ENCODE data around the gene ROR2.

The ROR2 gene

DNA sequence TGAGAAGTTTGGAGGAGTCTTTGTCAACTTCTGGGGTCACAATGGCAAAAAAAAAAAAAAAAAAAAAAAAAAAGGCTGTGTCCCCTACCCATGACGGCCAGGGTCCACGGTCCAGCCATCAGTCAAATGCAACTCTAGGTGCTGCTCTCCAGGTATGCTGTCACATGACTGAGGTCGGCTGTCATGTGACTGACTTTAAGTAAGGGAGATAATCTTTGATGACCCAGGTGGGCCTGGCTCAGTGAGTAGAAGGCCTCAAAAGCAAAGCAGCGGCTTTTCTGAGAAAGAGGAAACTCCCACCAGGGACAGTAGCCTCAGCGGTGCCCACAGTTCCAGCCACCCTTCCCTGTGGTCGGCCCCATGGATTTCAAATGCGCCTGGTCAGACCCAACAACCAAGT, 117.7 kb downstream of the ROR2 start:
- Histone ChIP-seq H2BK5ac (ENCODE audit: low read length) (no peak overlapping the region), H3K4me3 (ENCODE audit: low read length in 2 of 2) (no peak overlapping the region), H2AK5ac (ENCODE audit: low read depth, low read length) (no peak overlapping the region), H3K9me3 (replicated peaks in 1 of 2; ENCODE audit: control insufficient read depth in 2 of 2, insufficient read depth in 1 of 2, low read depth in 1 of 2, low read length in 2 of 2) (no peaks in the 10 kb centered on the region), H2BK120ac (ENCODE audit: low read depth, low read length) (no peak overlapping the region), H2AFZ (ENCODE audit: low read length) (no peak overlapping the region), H3K27me3 (ENCODE audit: control insufficient read depth in 3 of 3, insufficient read depth in 3 of 3, low read depth in 1 of 3, low read length in 3 of 3) (no peaks in the 10 kb centered on the region), H3K18ac (ENCODE audit: low read length) (no peak overlapping the region), H2BK15ac (ENCODE audit: low read length) (no peak overlapping the region), H3K27ac (replicated peaks; ENCODE audit: low read length) (no peak overlapping the region), H3K4me1 (ENCODE audit: control insufficient read depth in 2 of 2, insufficient read depth in 1 of 2, low read depth in 1 of 2, low read length in 2 of 2) (peaks cover 17 to 25% of the 10 kb centered on the region in 2 donors), H4K91ac (ENCODE audit: low read depth, low read length, poor library complexity) (no peak overlapping the region), H3K79me1 (ENCODE audit: low read depth, low read length) (peaks cover 6% of the 10 kb centered on the region), H3K4me2 (ENCODE audit: insufficient read depth, low read length, poor library complexity, severe bottlenecking) (no peak overlapping the region), H3K23ac (ENCODE audit: low read depth, low read length, poor library complexity) (no peak overlapping the region), H3K14ac (ENCODE audit: low read length) (no peak overlapping the region), H3K36me3 (replicated peaks in 1 of 2; ENCODE audit: control insufficient read depth in 2 of 2, insufficient read depth in 2 of 2, low read length in 2 of 2) (no peaks in the 10 kb centered on the region), H2BK12ac (ENCODE audit: low read length) (no peak overlapping the region), H4K8ac (ENCODE audit: low read depth, low read length) (no peak overlapping the region), H3K4ac (ENCODE audit: low read length) (no peak overlapping the region), H3K9ac (ENCODE audit: low read depth, low read length, poor library complexity) (no peak overlapping the region)
- no CpG with 5 or more reads among the region's 7 CpGs for WGBS, 2 donors (ENCODE audit: extremely low coverage in 2 of 2, insufficient read length in 2 of 2, insufficient replicate concordance in 1 of 2)
- no peak for DNase-seq (ENCODE audit: low spot score)

- H4K8ac ChIP-seq (ENCODE audit: low read depth, low read length): no peak overlapping the region
- no peak overlapping the region for H2BK120ac ChIP-seq (ENCODE audit: low read depth, low read length)
- no peak overlapping the region for H2BK15ac ChIP-seq (ENCODE audit: low read length)
- H3K36me3 ChIP-seq (replicated peaks in 1 of 2; ENCODE audit: control insufficient read depth in 2 of 2, insufficient read depth in 2 of 2, low read length in 2 of 2): peaks cover 0 to 4% of the 10 kb centered on the region in 2 donors
- no peak overlapping the region for H3K23ac ChIP-seq (ENCODE audit: low read depth, low read length, poor library complexity)
- no peak overlapping the region for H2AFZ ChIP-seq (ENCODE audit: low read length)
- H2BK12ac ChIP-seq (ENCODE audit: low read length): no peak overlapping the region
- no peak overlapping the region for H3K14ac ChIP-seq (ENCODE audit: low read length)
- DNase-seq (ENCODE audit: low spot score): no peak
- H3K4ac ChIP-seq (ENCODE audit: low read length): no peak overlapping the region
- H3K18ac ChIP-seq (ENCODE audit: low read length): no peak overlapping the region
- H2BK5ac ChIP-seq (ENCODE audit: low read length): no peak overlapping the region
- H3K27ac ChIP-seq (replicated peaks; ENCODE audit: low read length): no peak overlapping the region
- H3K4me2 ChIP-seq (ENCODE audit: insufficient read depth, low read length, poor library complexity, severe bottlenecking): no peak overlapping the region
- peaks cover 7% of the 10 kb centered on the region for H3K79me1 ChIP-seq (ENCODE audit: low read depth, low read length)
- no peak overlapping the region for H3K4me3 ChIP-seq (ENCODE audit: low read length in 2 of 2)
- H4K91ac ChIP-seq (ENCODE audit: low read depth, low read length, poor library complexity): no peak overlapping the region
- no CpG with 5 or more reads among the region's 8 CpGs for WGBS, 2 donors (ENCODE audit: extremely low coverage in 2 of 2, insufficient read length in 2 of 2, insufficient replicate concordance in 1 of 2)
- no peak overlapping the region for H3K9ac ChIP-seq (ENCODE audit: low read depth, low read length, poor library complexity)
- H3K27me3 ChIP-seq (ENCODE audit: control insufficient read depth in 3 of 3, insufficient read depth in 3 of 3, low read depth in 1 of 3, low read length in 3 of 3): no peaks in the 10 kb centered on the region
- no peak overlapping the region for H2AK5ac ChIP-seq (ENCODE audit: low read depth, low read length)
- no peaks in the 10 kb centered on the region for H3K4me1 ChIP-seq (ENCODE audit: control insufficient read depth in 2 of 2, insufficient read depth in 1 of 2, low read depth in 1 of 2, low read length in 2 of 2)
- peaks cover 6 to 20% of the 10 kb centered on the region in 2 donors for H3K9me3 ChIP-seq (replicated peaks in 1 of 2; ENCODE audit: control insufficient read depth in 2 of 2, insufficient read depth in 1 of 2, low read depth in 1 of 2, low read length in 2 of 2)
Observed at GRCh38 chr9:91825866-91826265, 124.2 kb downstream of the ROR2 start.

- Histone ChIP-seq H3K9ac (ENCODE audit: low read depth, low read length, poor library complexity) (no peak overlapping the region), H2AFZ (ENCODE audit: low read length) (no peak overlapping the region), H4K91ac (ENCODE audit: low read depth, low read length, poor library complexity) (no peak overlapping the region), H2BK5ac (ENCODE audit: low read length) (no peak overlapping the region), H2BK120ac (ENCODE audit: low read depth, low read length) (no peak overlapping the region), H4K8ac (ENCODE audit: low read depth, low read length) (no peak overlapping the region), H3K18ac (ENCODE audit: low read length) (no peak overlapping the region), H2AK5ac (ENCODE audit: low read depth, low read length) (no peak overlapping the region), H2BK15ac (ENCODE audit: low read length) (no peak overlapping the region), H3K27me3 (ENCODE audit: control insufficient read depth in 3 of 3, insufficient read depth in 3 of 3, low read depth in 1 of 3, low read length in 3 of 3) (no peaks in the 10 kb centered on the region), H3K27ac (replicated peaks; ENCODE audit: low read length) (no peak overlapping the region), H3K36me3 (replicated peaks in 1 of 2; ENCODE audit: control insufficient read depth in 2 of 2, insufficient read depth in 2 of 2, low read length in 2 of 2) (peaks cover 0 to 4% of the 10 kb centered on the region in 2 donors), H2BK12ac (ENCODE audit: low read length) (no peak overlapping the region), H3K4me1 (ENCODE audit: control insufficient read depth in 2 of 2, insufficient read depth in 1 of 2, low read depth in 1 of 2, low read length in 2 of 2) (no peaks in the 10 kb centered on the region), H3K9me3 (replicated peaks in 1 of 2; ENCODE audit: control insufficient read depth in 2 of 2, insufficient read depth in 1 of 2, low read depth in 1 of 2, low read length in 2 of 2) (peaks cover 6 to 20% of the 10 kb centered on the region in 2 donors), H3K4ac (ENCODE audit: low read length) (no peak overlapping the region), H3K23ac (ENCODE audit: low read depth, low read length, poor library complexity) (no peak overlapping the region), H3K4me3 (ENCODE audit: low read length in 2 of 2) (no peak overlapping the region), H3K79me1 (ENCODE audit: low read depth, low read length) (peaks cover 7% of the 10 kb centered on the region), H3K4me2 (ENCODE audit: insufficient read depth, low read length, poor library complexity, severe bottlenecking) (no peak overlapping the region), H3K14ac (ENCODE audit: low read length) (no peak overlapping the region)
- DNase-seq (ENCODE audit: low spot score): no peak
- WGBS, 2 donors (ENCODE audit: extremely low coverage in 2 of 2, insufficient read length in 2 of 2, insufficient replicate concordance in 1 of 2): no CpG with 5 or more reads among the region's 4 CpGs
Observed at GRCh38 chr9:91825422-91825821, 124.6 kb downstream of the ROR2 start.

GRCh38 chr9:91824601-91825305, 125.3 kb downstream of the ROR2 start:
- no peak overlapping the region for H3K27ac ChIP-seq (replicated peaks; ENCODE audit: low read length)
- no peak overlapping the region for H3K4me3 ChIP-seq (ENCODE audit: low read length in 2 of 2)
- DNase-seq (ENCODE audit: low spot score): no peak
- no peak overlapping the region for H3K4me2 ChIP-seq (ENCODE audit: insufficient read depth, low read length, poor library complexity, severe bottlenecking)
- H3K23ac ChIP-seq (ENCODE audit: low read depth, low read length, poor library complexity): no peak overlapping the region
- no peaks in the 10 kb centered on the region for H3K27me3 ChIP-seq (ENCODE audit: control insufficient read depth in 3 of 3, insufficient read depth in 3 of 3, low read depth in 1 of 3, low read length in 3 of 3)
- peaks cover 0 to 4% of the 10 kb centered on the region in 2 donors for H3K36me3 ChIP-seq (replicated peaks in 1 of 2; ENCODE audit: control insufficient read depth in 2 of 2, insufficient read depth in 2 of 2, low read length in 2 of 2)
- no CpG with 5 or more reads among the region's 18 CpGs for WGBS, 2 donors (ENCODE audit: extremely low coverage in 2 of 2, insufficient read length in 2 of 2, insufficient replicate concordance in 1 of 2)
- no peak overlapping the region for H4K91ac ChIP-seq (ENCODE audit: low read depth, low read length, poor library complexity)
- H2BK15ac ChIP-seq (ENCODE audit: low read length): no peak overlapping the region
- no peak overlapping the region for H3K4ac ChIP-seq (ENCODE audit: low read length)
- no peak overlapping the region for H2BK120ac ChIP-seq (ENCODE audit: low read depth, low read length)
- H3K4me1 ChIP-seq (ENCODE audit: control insufficient read depth in 2 of 2, insufficient read depth in 1 of 2, low read depth in 1 of 2, low read length in 2 of 2): no peaks in the 10 kb centered on the region
- H2AK5ac ChIP-seq (ENCODE audit: low read depth, low read length): no peak overlapping the region
- H3K18ac ChIP-seq (ENCODE audit: low read length): no peak overlapping the region
- no peak overlapping the region for H2AFZ ChIP-seq (ENCODE audit: low read length)
- H4K8ac ChIP-seq (ENCODE audit: low read depth, low read length): no peak overlapping the region
- peaks cover 7% of the 10 kb centered on the region for H3K79me1 ChIP-seq (ENCODE audit: low read depth, low read length)
- no peak overlapping the region for H3K9ac ChIP-seq (ENCODE audit: low read depth, low read length, poor library complexity)
- H2BK5ac ChIP-seq (ENCODE audit: low read length): no peak overlapping the region
- H3K9me3 ChIP-seq (replicated peaks in 1 of 2; ENCODE audit: control insufficient read depth in 2 of 2, insufficient read depth in 1 of 2, low read depth in 1 of 2, low read length in 2 of 2): peaks cover 6 to 20% of the 10 kb centered on the region in 2 donors
- no peak overlapping the region for H3K14ac ChIP-seq (ENCODE audit: low read length)
- no peak overlapping the region for H2BK12ac ChIP-seq (ENCODE audit: low read length)
